AG04450 (cell line): ENCODE data around the gene PIGU. TPM values are rescaled to one million over a fixed set of nuclear protein-coding genes. Genes with fewer than 3 reads are reported as not detected.

Source experiments
- CTCF ChIA-PET: fragments of 300-600, 350-600 bp; formaldehyde crosslinking; extraction: SDS; loops from one replicate; lab custom pipeline; 2022; ENCODE audit warnings: antibody characterized with exemption, inconsistent platforms; lab: Charles Lee
- POLR2A ChIA-PET: fragments of 350-600 bp; formaldehyde crosslinking; extraction: SDS; loops from one replicate; lab custom pipeline; 2021; ENCODE audit warnings: antibody characterized with exemption, inconsistent platforms; lab: Yijun Ruan, JAX
- DNase-seq: peaks from one replicate; pipeline ENCODE4 v3.0.0-alpha.2; 2011; ENCODE audit warnings: low read depth, low spot score
- H3K27ac ChIP-seq: one replicate; pipeline ENCODE4 v1.5.1; 2012; ENCODE audit warnings: low read depth, low read length, control low read depth
- H3K27me3 ChIP-seq: one replicate; pipeline ENCODE4 v1.6.0; 2012; ENCODE audit warnings: low read length; ENCODE audit not compliant: control insufficient read depth, insufficient read depth
- H3K4me3 ChIP-seq: 2 replicates; pipeline ENCODE4 v1.5.1; 2011; ENCODE audit warnings: mild to moderate bottlenecking, low read depth, low read length, control low read depth
- H3K9me3 ChIP-seq: 2 replicates; pipeline ENCODE4 v1.5.1; 2012; ENCODE audit warnings: low read length; ENCODE audit not compliant: control insufficient read depth, insufficient read depth
- polyA plus RNA-seq: library from polyadenylated mRNA; depleted of rRNA; stranded (reverse); fragments of >200 nt; gene quantifications from 2 replicates; pipeline ENCODE4 v1.2.3, GENCODE V29; 2011
- TF ChIP-seq, protein P1 (sequence below): IDR thresholded peaks from 2 replicates; pipeline ENCODE4 v1.5.1; 2011; ENCODE audit warnings: low read depth, low read length, control low read depth, inconsistent platforms

Gene PIGU
- polyA plus RNA-seq, 1 experiment = 54.8 TPM

DNA sequence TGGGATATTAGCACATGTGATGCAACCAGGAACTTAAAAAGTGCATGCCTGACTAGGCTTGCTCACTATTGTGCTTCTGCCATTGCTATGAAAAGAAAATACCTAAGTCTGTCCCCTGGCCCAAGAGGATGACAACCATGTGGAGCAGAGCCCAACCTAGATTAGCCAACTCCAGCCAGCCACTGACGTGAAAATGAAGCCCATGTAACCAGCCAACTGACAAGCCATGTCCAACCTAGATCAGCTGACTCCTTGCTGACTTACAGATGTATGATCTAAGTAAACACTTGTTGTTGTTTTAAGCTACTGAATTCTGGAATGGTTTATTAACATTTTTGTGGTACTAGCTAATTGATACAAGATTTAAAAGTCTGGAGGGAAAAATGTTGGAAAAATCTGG is 47.5 kb downstream of the PIGU start:
- Histone ChIP-seq H3K27me3 (no peaks in the 10 kb centered on the region), H3K4me3 (no peak overlapping the region), H3K9me3 (no peaks in the 10 kb centered on the region), H3K27ac (no peak overlapping the region)
- TF ChIP-seq, protein P1, sequence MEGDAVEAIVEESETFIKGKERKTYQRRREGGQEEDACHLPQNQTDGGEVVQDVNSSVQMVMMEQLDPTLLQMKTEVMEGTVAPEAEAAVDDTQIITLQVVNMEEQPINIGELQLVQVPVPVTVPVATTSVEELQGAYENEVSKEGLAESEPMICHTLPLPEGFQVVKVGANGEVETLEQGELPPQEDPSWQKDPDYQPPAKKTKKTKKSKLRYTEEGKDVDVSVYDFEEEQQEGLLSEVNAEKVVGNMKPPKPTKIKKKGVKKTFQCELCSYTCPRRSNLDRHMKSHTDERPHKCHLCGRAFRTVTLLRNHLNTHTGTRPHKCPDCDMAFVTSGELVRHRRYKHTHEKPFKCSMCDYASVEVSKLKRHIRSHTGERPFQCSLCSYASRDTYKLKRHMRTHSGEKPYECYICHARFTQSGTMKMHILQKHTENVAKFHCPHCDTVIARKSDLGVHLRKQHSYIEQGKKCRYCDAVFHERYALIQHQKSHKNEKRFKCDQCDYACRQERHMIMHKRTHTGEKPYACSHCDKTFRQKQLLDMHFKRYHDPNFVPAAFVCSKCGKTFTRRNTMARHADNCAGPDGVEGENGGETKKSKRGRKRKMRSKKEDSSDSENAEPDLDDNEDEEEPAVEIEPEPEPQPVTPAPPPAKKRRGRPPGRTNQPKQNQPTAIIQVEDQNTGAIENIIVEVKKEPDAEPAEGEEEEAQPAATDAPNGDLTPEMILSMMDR = no peak
- CTCF ChIA-PET = no interaction called here
- POLR2A ChIA-PET = no interaction called here
- no peak for DNase-seq

DNA sequence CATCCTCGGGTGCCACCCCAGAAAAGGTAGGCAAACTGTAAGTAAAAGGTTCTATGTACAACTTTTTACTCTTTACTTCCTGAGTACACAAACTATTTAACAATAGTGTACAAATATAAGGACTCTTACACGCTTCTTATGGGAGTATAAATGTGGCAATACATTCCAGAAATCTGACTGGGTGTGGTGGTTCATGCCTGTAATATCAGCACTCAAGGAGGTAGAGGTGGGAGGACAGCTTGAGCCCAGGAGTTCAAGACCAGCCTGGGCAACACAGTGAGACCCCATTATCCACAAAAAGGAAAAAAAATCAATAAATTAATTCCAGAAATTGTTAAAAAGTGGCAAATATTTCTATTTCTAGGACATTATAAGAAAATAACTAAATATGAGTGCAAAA is 48.9 kb downstream of the PIGU start:
- POLR2A ChIA-PET = interaction anchor here (0.6 kb wide), 1 partner anchor 67 kb away, joined by 5 read pairs; no protein-coding TSS in a partner anchor
- Histone ChIP-seq H3K27me3 (no peaks in the 10 kb centered on the region), H3K9me3 (no peaks in the 10 kb centered on the region), H3K4me3 (no peak overlapping the region), H3K27ac (no peak overlapping the region)
- TF ChIP-seq, protein P1 = no peak
- CTCF ChIA-PET = no interaction called here
- DNase-seq = no peak

DNA sequence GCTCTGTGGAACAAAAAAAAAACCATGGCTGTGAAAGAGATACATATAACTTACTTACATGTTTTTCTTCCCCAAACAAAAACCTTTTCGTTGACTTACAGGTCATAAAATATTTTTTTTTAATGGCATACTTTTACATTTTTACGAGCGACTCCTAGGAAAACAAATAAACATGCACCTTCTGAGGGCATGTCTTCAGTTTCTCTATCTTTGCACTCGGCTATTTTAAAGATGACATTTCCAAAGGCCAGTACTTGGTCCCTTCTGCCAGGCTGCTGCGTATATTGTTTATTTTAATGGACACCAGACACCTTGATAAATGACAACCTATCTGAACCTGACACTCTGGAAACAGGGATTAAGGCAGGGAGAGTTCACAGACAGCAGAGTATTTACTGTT is 49.4 kb downstream of the PIGU start:
- Histone ChIP-seq H3K9me3 (no peaks in the 10 kb centered on the region), H3K27ac (no peak overlapping the region), H3K27me3 (no peaks in the 10 kb centered on the region), H3K4me3 (no peak overlapping the region)
- ChIA-PET CTCF (no interaction called here), POLR2A (no interaction called here)
- DNase-seq = no peak
- TF ChIP-seq, protein P1 = no peak

DNA sequence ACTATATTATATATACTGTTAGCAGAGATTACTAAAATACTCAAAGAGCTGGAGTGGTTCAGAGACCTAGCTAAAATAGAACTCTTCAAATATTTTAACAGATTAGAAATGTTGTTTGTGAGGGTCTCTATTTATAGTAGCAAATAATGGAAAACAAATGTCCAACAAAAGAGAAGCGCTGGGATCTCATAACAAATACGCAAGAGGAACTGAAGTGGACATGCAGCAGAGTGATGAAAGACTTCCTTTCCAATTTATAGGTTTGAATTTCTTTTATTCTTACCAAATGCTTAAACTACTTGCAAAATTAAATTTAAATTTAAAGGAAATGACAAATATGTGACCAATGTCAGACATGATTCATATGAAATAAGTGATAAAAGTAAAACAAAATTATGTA is 49.9 kb downstream of the PIGU start:
- POLR2A ChIA-PET = no interaction called here

DNA sequence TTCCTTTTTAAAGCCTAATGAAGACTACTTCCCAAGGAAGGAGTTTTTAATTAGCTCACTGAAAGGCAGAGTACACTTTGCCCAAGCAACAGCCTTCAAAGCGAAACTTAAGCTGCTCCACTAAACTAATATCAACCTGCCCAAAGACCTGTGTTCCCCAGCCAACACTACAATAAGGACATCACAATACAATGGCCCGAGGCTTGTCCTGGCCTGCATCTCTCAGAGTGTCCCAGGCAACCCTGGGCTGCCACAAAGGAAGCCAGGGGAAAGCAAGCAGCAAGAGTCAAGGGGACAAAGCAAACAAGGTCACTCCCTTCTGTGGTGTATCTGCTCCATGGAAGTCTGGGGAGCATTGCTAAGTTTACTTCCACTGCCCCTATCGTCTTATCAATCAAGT is 52.3 kb downstream of the PIGU start:
- ChIA-PET CTCF (interaction anchor here (0.7 kb wide), 1 partner anchor 83 kb away, joined by 4 read pairs; no protein-coding TSS in a partner anchor), POLR2A (no interaction called here)
- Histone ChIP-seq H3K4me3 (no peak overlapping the region), H3K27me3 (no peaks in the 10 kb centered on the region), H3K9me3 (no peaks in the 10 kb centered on the region), H3K27ac (no peak overlapping the region)
- TF ChIP-seq, protein P1 = no peak
- no peak for DNase-seq

More for the DNA sequence above, 49.9 kb downstream of the PIGU start:
- TF ChIP-seq, protein P1 = no peak
- H3K4me3 ChIP-seq = no peak overlapping the region
- CTCF ChIA-PET = no interaction called here
- no peaks in the 10 kb centered on the region for H3K27me3 ChIP-seq
- no peaks in the 10 kb centered on the region for H3K9me3 ChIP-seq
- H3K27ac ChIP-seq = no peak overlapping the region
- DNase-seq = no peak
